NCI-H460 (cell line): ENCODE results near the gene LRRN4. TPM values are rescaled to one million over a fixed set of nuclear protein-coding genes. Genes with fewer than 3 reads are reported as not detected.

Experiments
- small RNA-seq, 2 experiments: library from RNA; depleted of rRNA; stranded (forward); fragments of <200 nt; gene quantifications; one replicate each; pipeline ENCODE3, GENCODE V24; 2014
- total RNA-seq: library from RNA; depleted of rRNA; stranded (reverse); fragments of >200 nt; shearing (Covaris generic); gene quantifications from 2 replicates; pipeline ENCODE4 v1.2.3, GENCODE V29; 2014; rRNA removed

The LRRN4 gene
- total RNA-seq, 1 experiment from 2014 or later: not detected

Small RNA genes lying within 50 kb of the gene (small RNA-seq; reads per million reads assigned to genes)
- gene RN7SL498P: 0 to 0.18 reads per million in 2 experiments

Other genes with a start within 250 kb of the LRRN4 start
- 0.14 TPM in 1 of 2 replicates, not detected in the other for gene CHGB, start 142.6 kb downstream of the LRRN4 start, total RNA-seq
- 26.1 and 30.7 TPM in 2 replicates for gene TRMT6, start 103.5 kb downstream of the LRRN4 start, total RNA-seq
- gene MCM8, start 103.4 kb downstream of the LRRN4 start, total RNA-seq: 18.6 and 19.3 TPM in 2 replicates
- 102 and 112 TPM in 2 replicates for gene CRLS1, start 47.9 kb downstream of the LRRN4 start, total RNA-seq
- 12.0 and 12.9 TPM in 2 replicates for gene FERMT1, start 69.0 kb upstream of the LRRN4 start, total RNA-seq